HEK293 (cell line): ENCODE results near the gene KCNJ6.

Experiments used
- CTCF ChIP-seq: fragments of 450-650 bp; formaldehyde crosslinking; IDR thresholded peaks from 2 replicates; pipeline ENCODE4 v1.5.1; 2016; ENCODE audit warnings: missing biosample characterization, missing genetic modification characterization
- KLF16 ChIP-seq: fragments of 450-650 bp; formaldehyde crosslinking; IDR thresholded peaks from 2 replicates; pipeline ENCODE4 v1.5.1; 2017; ENCODE audit warnings: missing biosample characterization, missing genetic modification characterization
- KLF8 ChIP-seq: fragments of 450-650 bp; formaldehyde crosslinking; IDR thresholded peaks from 2 replicates; pipeline ENCODE4 v1.5.1; 2016; ENCODE audit warnings: missing biosample characterization, missing genetic modification characterization
- OVOL3 ChIP-seq: fragments of 450-650 bp; formaldehyde crosslinking; IDR thresholded peaks from 2 replicates; pipeline ENCODE4 v1.5.1; 2016; ENCODE audit warnings: missing biosample characterization, missing genetic modification characterization
- PBX3 ChIP-seq: sonication (generic); formaldehyde crosslinking; IDR thresholded peaks from 2 replicates; pipeline ENCODE4 v1.8.1; 2022; ENCODE audit warnings: mild to moderate bottlenecking, moderate library complexity, missing genetic modification reagents
- REST ChIP-seq: fragments of 450-650 bp; formaldehyde crosslinking; IDR thresholded peaks from 2 replicates; pipeline ENCODE4 v1.5.1; 2016; ENCODE audit warnings: missing biosample characterization, missing genetic modification characterization
- YY1 ChIP-seq: fragments of 450-650 bp; formaldehyde crosslinking; IDR thresholded peaks from 2 replicates; pipeline ENCODE4 v1.5.1; 2018; ENCODE audit warnings: missing biosample characterization, missing genetic modification characterization
- ZBTB1 ChIP-seq: fragments of 450-650 bp; formaldehyde crosslinking; IDR thresholded peaks from 2 replicates; pipeline ENCODE4 v1.5.1; 2016; ENCODE audit warnings: missing biosample characterization, missing genetic modification characterization
- ZBTB26 ChIP-seq: fragments of 450-650 bp; formaldehyde crosslinking; optimal IDR thresholded peaks from 2 replicates; pipeline ENCODE3; 2016; ENCODE audit warnings: missing biosample characterization, mild to moderate bottlenecking, missing genetic modification characterization
- ZFP37 ChIP-seq: fragments of 450-650 bp; formaldehyde crosslinking; IDR thresholded peaks from 2 replicates; pipeline ENCODE4 v1.5.1; 2016; ENCODE audit warnings: missing biosample characterization, missing genetic modification characterization
- ZNF184 ChIP-seq: fragments of 450-650 bp; IDR thresholded peaks from 2 replicates; pipeline ENCODE4 v1.5.1; 2018; ENCODE audit warnings: missing biosample characterization, mild to moderate bottlenecking, missing genetic modification characterization
- ZNF354C ChIP-seq: fragments of 450-650 bp; formaldehyde crosslinking; IDR thresholded peaks from 2 replicates; pipeline ENCODE4 v1.5.1; 2016; ENCODE audit warnings: missing biosample characterization, missing genetic modification characterization, low read depth, borderline replicate concordance
- ZNF513 ChIP-seq: fragments of 450-650 bp; IDR thresholded peaks from 2 replicates; pipeline ENCODE4 v1.5.1; 2018; ENCODE audit warnings: missing biosample characterization, missing genetic modification characterization

- no peak for TF ChIP-seq ZBTB26
- no peak for TF ChIP-seq CTCF (tag by site-specific recombination)
- no peak for TF ChIP-seq ZBTB1 (tag by site-specific recombination)
- TF ChIP-seq OVOL3 (tag by site-specific recombination): no peak
- no peak for TF ChIP-seq YY1 (tag by site-specific recombination)
- TF ChIP-seq ZNF513 (tag by site-specific recombination): no peak
- TF ChIP-seq ZNF184 (tag by site-specific recombination): peak; percentile 80; the same call in 1 of the 2 replicates
- no peak for TF ChIP-seq PBX3 (CRISPR knock-in tag)
- no peak for TF ChIP-seq ZNF354C
- no peak for TF ChIP-seq REST (tag by site-specific recombination)
- TF ChIP-seq KLF8 (tag by site-specific recombination): no peak
- TF ChIP-seq KLF16 (tag by site-specific recombination): no peak
- TF ChIP-seq ZFP37 (tag by site-specific recombination): no peak
Observed at GRCh38 chr21:37878946-37879660, 37.2 kb downstream of the KCNJ6 start.
